ENCODE measurements around the gene EVA1A. TPM values are rescaled to one million over a fixed set of nuclear protein-coding genes. Genes with fewer than 3 reads are reported as not detected.

Gene EVA1A
- polyA plus RNA-seq, 4 donors = 13.8 to 18.3 (median 15.6) TPM

DNA sequence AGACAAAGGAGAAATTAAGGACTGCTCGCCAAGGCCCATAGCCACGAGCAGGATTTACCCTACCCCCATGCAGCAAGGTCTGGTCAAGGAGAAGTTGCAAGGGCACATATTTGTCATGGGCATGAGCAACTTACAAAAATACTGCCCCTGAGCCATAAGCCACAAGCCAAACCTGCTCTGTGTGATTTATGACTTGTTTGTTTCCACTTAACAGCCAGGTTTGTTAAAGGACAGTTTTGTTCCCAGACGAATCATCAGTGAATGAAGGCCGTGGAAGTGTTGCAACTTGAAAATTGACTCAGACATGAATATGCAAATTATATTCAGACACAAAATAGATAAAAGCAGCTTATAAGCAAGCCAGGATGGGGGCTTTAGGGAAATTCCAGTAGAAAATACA lies 31.3 kb upstream of the EVA1A start:
- DNase-seq (ENCODE audit: low read depth in 4 of 4, low spot score in 3 of 4) = no peak

- DNase-seq (ENCODE audit: low read depth in 4 of 4, low spot score in 3 of 4) = no peak
Observed at GRCh38 chr2:75589391-75590105, 28.8 kb upstream of the EVA1A start.

GRCh38 chr2:75587954-75588587 lies 27.3 kb upstream of the EVA1A start:
- no peak for DNase-seq (ENCODE audit: low read depth in 4 of 4, low spot score in 3 of 4)

DNA sequence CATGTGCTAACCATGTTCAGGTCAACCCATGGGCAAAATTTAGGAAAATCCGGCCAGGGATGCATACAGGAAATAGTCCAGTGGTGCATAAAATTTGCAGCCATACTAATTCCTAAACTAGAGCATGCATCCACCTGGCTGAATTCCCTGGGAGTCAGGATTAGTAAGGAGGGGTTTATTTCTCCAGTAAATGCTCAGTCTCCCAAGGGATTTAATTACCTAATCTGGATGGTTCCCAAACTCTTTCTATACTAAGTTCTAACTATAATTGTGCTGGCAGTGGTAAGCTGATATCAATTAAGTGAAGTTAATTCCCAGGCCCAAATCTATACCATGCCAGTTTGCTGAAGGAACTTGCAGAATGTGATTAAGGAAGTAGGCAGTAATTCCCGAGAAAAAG lies 26.2 kb upstream of the EVA1A start:
- no peak for DNase-seq (ENCODE audit: low read depth in 4 of 4, low spot score in 3 of 4)

- DNase-seq (ENCODE audit: low read depth in 4 of 4, low spot score in 3 of 4) = no peak
Observed at GRCh38 chr2:75582840-75583239, 22.1 kb upstream of the EVA1A start.

DNA sequence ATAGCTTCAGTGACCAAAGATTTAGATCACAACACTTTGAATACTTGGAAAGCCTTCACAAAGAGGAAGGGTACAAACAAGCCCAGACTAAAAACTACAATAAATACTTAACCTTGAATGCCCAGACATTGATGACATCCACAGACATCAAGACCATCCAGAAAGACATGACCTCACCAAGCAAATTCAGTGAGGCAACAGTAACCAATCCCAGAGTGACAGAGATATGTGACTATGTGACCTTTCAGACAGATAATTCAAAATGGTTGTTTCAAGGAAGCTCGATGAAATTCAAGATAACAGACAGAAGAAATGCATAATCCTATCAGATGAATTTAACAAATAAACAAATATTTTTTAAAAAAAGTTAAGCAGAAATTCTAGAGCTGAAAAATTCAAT lies 19.9 kb upstream of the EVA1A start:
- no peak for DNase-seq (ENCODE audit: low read depth in 4 of 4, low spot score in 3 of 4)

DNA sequence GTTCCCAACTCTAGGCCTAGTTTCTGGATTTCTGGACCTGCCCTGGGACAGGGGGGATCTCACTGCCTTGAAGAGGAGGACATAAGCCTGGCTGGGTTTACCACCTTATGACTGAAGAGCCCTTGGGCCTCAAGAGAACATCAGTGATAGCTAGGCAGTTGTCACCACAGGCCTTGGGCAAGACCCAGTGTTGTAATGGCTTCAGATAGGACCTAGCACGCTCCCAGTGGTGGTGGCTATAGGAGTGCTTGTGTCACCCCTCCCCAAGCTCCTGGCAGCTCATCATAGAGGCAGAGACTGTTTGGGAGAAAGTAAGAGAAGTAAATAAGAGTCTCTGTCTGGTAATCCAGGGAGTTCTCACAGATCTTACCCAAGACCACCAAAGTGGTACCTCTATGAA lies 19.4 kb upstream of the EVA1A start:
- no peak for DNase-seq (ENCODE audit: low read depth in 4 of 4, low spot score in 3 of 4)

DNA sequence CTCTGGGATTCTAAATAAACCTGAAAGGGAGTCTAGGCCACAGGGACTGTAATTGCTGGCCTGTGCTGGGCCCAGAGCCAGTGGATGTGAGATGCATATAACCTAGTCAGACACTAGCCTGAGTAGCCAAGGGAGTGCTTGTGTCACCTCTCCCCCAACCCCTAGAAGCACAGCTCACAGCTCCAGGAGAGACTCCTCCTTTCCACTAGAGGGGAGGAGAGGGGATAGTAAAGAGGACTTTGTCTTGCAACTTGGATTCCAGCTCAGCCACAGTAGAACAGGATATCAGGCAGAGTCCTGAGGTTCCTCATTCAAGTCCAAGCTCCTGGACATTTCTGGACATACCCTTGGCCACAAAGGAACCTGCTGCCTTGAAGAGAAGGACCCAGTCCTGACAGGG lies 18.4 kb upstream of the EVA1A start:
- DNase-seq (ENCODE audit: low read depth in 4 of 4, low spot score in 3 of 4) = no peak

DNA sequence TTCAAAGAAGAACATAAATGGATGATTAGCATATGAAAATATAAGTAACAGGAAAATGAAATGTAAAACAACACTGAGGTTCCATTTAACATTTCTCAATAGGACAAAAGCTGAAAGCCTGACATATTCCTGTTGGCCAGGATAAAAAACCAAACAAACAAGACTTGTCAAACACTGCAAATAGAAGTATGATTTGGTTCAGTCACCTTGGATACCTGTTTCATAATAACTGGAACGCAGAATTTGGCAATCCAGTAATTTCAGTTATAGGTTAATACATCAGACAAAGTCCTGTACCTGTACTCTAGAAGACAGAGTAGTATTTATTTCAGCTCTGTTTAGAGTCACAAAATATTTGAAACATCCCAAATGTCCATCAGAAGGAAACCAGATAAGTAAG lies 16.5 kb upstream of the EVA1A start:
- no peak for DNase-seq (ENCODE audit: low read depth in 4 of 4, low spot score in 3 of 4)

GRCh38 chr2:75574106-75574505 lies 13.4 kb upstream of the EVA1A start:
- DNase-seq (ENCODE audit: low read depth in 4 of 4, low spot score in 3 of 4) = no peak

DNA sequence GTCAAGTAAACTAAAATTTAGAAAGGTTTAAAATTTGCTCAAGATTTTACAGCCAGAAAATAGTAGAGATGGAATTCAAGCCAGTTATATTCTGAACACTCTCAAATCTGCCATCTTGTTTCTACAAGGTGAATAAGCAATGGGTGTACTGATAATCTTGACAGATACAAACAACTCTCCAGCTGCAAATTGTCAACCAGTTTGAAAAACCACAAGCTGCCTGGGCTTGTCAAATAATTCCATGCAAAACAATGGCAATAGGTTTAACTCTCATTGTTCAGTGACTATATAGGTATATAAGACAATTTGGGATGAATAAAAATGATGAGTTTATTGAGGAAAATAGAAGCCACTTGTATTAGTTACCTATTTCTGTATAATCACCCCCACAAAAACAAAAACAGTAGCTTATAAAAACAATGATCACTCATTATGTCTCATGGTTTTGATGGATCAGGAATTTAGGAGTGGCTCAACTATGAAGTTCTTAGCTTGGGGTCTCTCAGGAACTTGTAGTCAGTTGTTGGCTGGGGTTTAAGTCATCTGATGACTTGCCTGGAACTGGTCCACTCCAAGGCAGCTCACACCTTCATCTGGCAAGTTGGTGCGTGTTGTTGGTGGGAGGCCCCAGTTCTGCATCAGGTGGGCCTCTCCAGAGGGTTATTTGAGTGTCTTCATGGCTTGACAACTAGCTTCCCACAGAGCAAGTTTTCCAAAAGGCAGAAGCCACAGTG lies 12.6 kb upstream of the EVA1A start:
- no peak for DNase-seq (ENCODE audit: low read depth in 4 of 4, low spot score in 3 of 4)

DNA sequence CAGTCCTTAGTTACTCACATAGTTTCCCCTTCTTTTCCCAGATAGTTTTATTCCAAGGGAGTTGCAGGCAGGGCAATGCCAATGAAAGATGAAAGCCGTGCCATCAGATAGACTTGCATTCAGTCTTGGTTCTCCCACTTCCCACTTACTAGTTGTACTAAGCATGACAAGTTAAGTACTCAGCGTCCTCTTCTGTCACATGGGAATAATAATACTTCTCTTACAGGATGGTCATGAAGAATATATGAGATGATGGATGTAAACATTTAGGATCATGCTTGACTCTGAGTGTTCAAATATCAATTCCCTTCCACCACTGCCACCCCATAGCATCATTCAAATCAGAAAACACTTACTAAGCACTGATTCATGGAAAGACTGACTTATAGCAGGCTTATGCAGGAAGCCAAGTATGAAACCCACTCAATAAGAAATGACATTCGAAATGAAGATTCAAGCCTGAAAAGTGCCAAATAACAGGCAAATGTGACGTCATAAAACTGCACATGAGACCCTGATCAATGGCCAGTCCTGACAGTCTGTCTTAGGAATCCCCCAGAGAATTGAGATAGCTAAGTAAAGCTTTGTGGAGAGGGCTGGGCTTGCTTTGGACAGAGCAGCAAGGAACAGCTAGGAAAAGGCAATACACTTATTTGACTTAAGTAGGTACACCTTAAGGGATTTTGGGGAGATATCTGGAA lies 11.1 kb upstream of the EVA1A start:
- DNase-seq (ENCODE audit: low read depth in 4 of 4, low spot score in 3 of 4) = no peak

GRCh38 chr2:75570948-75571729 lies 10.4 kb upstream of the EVA1A start:
- no peak for DNase-seq (ENCODE audit: low read depth in 4 of 4, low spot score in 3 of 4)

DNA sequence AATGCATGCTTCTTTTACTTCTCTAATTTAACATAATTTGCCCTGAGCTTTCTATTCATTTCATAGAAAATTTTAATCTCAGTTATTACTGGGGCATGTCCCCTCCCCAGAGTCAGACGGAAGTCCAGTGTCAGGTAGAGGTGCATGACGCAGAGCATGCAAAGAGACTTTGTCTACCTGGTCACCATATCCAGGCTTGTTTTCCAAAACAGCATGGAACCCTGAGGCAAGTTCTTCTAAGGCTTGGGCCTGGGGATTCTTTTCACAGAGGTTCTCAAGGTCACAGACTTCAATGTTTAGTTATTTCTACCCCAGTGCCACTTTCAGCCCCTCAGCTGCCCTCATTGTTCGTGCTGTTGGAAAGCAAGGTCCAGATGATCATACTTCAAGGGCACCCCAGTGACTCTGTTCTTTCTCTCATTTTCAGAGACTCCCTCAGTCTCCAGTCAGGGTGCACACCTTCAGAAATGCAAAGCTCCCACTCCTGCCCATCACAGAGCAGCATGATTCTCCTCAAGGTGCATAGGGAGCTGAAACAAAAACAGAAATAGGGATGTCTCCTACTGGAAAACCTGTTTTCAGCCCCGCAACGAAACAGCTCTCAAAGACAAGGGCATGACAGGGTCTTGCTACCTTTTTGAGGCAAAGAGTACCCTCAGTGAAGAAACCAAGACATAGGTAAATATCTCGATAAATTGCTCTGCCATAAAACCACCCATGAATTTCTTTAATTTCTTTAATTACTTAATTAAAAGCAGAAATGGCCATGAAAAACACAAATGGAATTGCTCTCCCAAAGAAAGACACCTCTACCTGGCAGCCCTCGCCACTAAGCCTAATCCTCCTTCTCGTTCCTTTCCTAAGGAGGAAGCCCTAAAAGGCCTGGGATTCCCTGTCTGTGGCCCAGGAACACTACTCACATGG lies 9.5 kb upstream of the EVA1A start:
- no peak for DNase-seq (ENCODE audit: low read depth in 4 of 4, low spot score in 3 of 4)

DNA sequence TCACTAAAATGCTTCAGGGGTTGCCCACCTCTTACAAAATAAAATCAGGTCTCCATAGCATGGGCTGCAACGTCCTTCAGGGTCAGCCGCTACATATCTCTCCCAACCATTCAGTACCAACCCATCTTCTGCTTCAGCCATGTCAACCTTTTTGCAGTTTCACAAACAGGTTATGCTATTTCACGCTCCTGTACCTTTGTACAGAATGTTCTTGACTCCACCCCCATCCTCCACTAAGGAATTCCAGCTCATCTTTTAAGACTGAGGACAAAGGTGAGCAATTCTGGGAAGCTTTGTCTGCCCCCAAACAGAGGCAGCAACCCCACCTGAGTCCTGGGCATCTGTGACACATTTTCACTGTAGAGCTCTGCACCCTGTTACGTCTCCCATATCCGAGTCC lies 8.8 kb upstream of the EVA1A start:
- DNase-seq (ENCODE audit: low read depth in 4 of 4, low spot score in 3 of 4) = no peak

DNA sequence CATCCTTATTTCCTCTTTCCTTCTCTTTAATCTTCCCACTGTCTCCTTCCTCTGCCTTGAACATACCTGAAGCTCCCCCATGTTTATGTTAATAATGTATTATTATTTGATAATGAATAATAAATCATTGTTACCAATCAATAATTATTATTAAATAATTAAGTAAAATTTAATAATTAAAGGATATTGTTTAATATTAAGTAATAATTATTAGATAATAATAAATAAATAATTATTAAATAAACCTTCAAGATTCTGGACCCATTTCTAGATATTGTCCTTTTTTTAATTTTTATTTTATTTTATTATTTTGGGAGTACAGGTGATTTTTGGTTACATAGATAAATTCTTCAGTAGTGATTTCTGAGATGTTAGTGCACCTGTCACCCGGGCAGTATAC lies 7.4 kb upstream of the EVA1A start:
- DNase-seq (ENCODE audit: low read depth in 4 of 4, low spot score in 3 of 4) = no peak

GRCh38 chr2:75565472-75566462 lies 5.0 kb upstream of the EVA1A start:
- no peak for DNase-seq (ENCODE audit: low read depth in 4 of 4, low spot score in 3 of 4)

DNA sequence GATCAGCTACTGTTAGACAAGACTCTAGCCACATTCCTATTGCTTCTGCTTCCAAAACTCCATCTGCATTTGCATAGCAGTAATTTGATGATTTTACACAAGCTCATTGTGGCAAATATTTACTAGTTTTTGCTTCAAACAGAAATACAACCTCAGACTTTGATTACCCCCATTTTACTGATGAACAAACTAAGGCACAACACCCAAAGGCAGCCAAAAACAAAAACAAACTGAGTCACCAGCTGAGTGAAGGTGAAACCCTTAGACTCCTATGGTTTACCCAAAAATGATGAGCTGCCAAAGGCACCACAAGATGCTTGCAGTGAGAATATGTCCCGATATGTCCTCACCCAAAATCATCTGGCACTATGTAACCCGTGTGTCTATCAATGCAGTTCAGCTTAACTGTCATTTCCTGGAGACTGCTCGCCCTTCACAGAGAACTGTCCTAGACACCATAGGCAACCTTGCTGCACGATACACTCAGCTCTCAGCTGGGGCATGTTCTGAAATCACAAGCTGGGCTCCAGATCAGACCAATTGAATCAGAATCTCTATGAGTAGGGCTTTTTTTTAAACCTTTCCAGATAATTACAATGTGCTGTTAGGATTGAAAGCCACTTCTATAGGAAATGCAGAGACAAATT lies 4.1 kb upstream of the EVA1A start:
- no peak for DNase-seq (ENCODE audit: low read depth in 4 of 4, low spot score in 3 of 4)

Measured in right renal pelvis (tissue), 4 donors.